Stimulated activated CD4-positive, alpha-beta T cell treated with anti-CD3 and anti-CD28 coated beads, Interleukin-2, amount 100 ng/mL, for 24 hours (primary cell): ENCODE data around the gene SND1.

ENCODE experiments used
- DNase-seq, 2 donors: peaks; one replicate each; pipeline ENCODE4 v3.0.0-alpha.2; 2020

The SND1 gene

GRCh38 chr7:128032605-128033235 lies 380.7 kb downstream of the SND1 start:
- peak in 1 of 2 donors; percentile 29 for DNase-seq

GRCh38 chr7:128033246-128033645 lies 381.3 kb downstream of the SND1 start:
- DNase-seq, result no peak

- DNase-seq, result no peak
Measured at GRCh38 chr7:128034825-128035224, 382.8 kb downstream of the SND1 start.

GRCh38 chr7:128035712-128036111 lies 383.7 kb downstream of the SND1 start:
- DNase-seq, result no peak

- DNase-seq, result no peak
Measured at GRCh38 chr7:128036226-128036940, 384.4 kb downstream of the SND1 start.

- DNase-seq, result no peak
Measured at GRCh38 chr7:128037081-128037480, 385.1 kb downstream of the SND1 start.

GRCh38 chr7:128037880-128038619 lies 386.1 kb downstream of the SND1 start:
- DNase-seq, result no peak

GRCh38 chr7:128039544-128039953 lies 387.6 kb downstream of the SND1 start:
- no peak for DNase-seq

- DNase-seq, result no peak
Measured at GRCh38 chr7:128040205-128040604, 388.2 kb downstream of the SND1 start.

- no peak for DNase-seq
Measured at GRCh38 chr7:128041203-128041602, 389.2 kb downstream of the SND1 start.

GRCh38 chr7:128042012-128042411 lies 390.0 kb downstream of the SND1 start:
- DNase-seq, result no peak

GRCh38 chr7:128044064-128044463 lies 392.1 kb downstream of the SND1 start:
- no peak for DNase-seq

GRCh38 chr7:128045158-128045557 lies 393.2 kb downstream of the SND1 start:
- no peak for DNase-seq

GRCh38 chr7:128045766-128046165 lies 393.8 kb downstream of the SND1 start:
- no peak for DNase-seq

- DNase-seq, result no peak
Measured at GRCh38 chr7:128052404-128052803, 400.4 kb downstream of the SND1 start.

GRCh38 chr7:128053023-128053422 lies 401.0 kb downstream of the SND1 start:
- no peak for DNase-seq

- DNase-seq, result no peak
Measured at GRCh38 chr7:128053991-128054390, 402.0 kb downstream of the SND1 start.

- no peak for DNase-seq
Measured at GRCh38 chr7:128054511-128054910, 402.5 kb downstream of the SND1 start.

GRCh38 chr7:128055637-128056036 lies 403.6 kb downstream of the SND1 start:
- no peak for DNase-seq

- no peak for DNase-seq
Measured at GRCh38 chr7:128056901-128057300, 404.9 kb downstream of the SND1 start.

GRCh38 chr7:128057909-128058308 lies 405.9 kb downstream of the SND1 start:
- no peak for DNase-seq

- DNase-seq, result no peak
Measured at GRCh38 chr7:128059143-128059988, 407.4 kb downstream of the SND1 start.

GRCh38 chr7:128060018-128060417 lies 408.0 kb downstream of the SND1 start:
- DNase-seq, result no peak
